Measurements from ENCODE around the gene COQ8B.

Gene COQ8B

GRCh38 chr19:40677156-40677555, 39.5 kb downstream of the COQ8B start:
- no peak overlapping the region for H3K4me3 ChIP-seq (ENCODE audit: low read length)
- TF ChIP-seq CTCF (conservative IDR thresholded peaks at IDR 0.05; ENCODE audit: low read depth, low read length) = no peak
- no peak for DNase-seq (ENCODE audit: low read depth)

GRCh38 chr19:40674291-40674690, 42.4 kb downstream of the COQ8B start:
- no peak for TF ChIP-seq CTCF (conservative IDR thresholded peaks at IDR 0.05; ENCODE audit: low read depth, low read length)
- no peak for DNase-seq (ENCODE audit: low read depth)
- no peak overlapping the region for H3K4me3 ChIP-seq (ENCODE audit: low read length)

- no peak for DNase-seq (ENCODE audit: low read depth)
- TF ChIP-seq CTCF (conservative IDR thresholded peaks at IDR 0.05; ENCODE audit: low read depth, low read length) = no peak
- H3K4me3 ChIP-seq (ENCODE audit: low read length) = no peak overlapping the region
Observed at GRCh38 chr19:40673397-40673796, 43.3 kb downstream of the COQ8B start.

- no peak overlapping the region for H3K4me3 ChIP-seq (ENCODE audit: low read length)
- no peak for DNase-seq (ENCODE audit: low read depth)
- no peak for TF ChIP-seq CTCF (conservative IDR thresholded peaks at IDR 0.05; ENCODE audit: low read depth, low read length)
Observed at GRCh38 chr19:40672573-40673299, 44.0 kb downstream of the COQ8B start.

- H3K4me3 ChIP-seq (ENCODE audit: low read length) = no peak overlapping the region
- no peak for DNase-seq (ENCODE audit: low read depth)
- TF ChIP-seq CTCF (conservative IDR thresholded peaks at IDR 0.05; ENCODE audit: low read depth, low read length) = no peak
Observed at GRCh38 chr19:40672038-40672437, 44.6 kb downstream of the COQ8B start.

GRCh38 chr19:40671404-40671803, 45.3 kb downstream of the COQ8B start:
- no peak overlapping the region for H3K4me3 ChIP-seq (ENCODE audit: low read length)
- DNase-seq (ENCODE audit: low read depth) = no peak
- TF ChIP-seq CTCF (conservative IDR thresholded peaks at IDR 0.05; ENCODE audit: low read depth, low read length) = no peak

- TF ChIP-seq CTCF (conservative IDR thresholded peaks at IDR 0.05; ENCODE audit: low read depth, low read length) = no peak
- no peak for DNase-seq (ENCODE audit: low read depth)
- no peak overlapping the region for H3K4me3 ChIP-seq (ENCODE audit: low read length)
Observed at GRCh38 chr19:40668991-40669614, 47.6 kb downstream of the COQ8B start.

Measured in retinal pigment epithelial cell (primary cell).